Calu3 (cell line): Measurements from ENCODE around the gene NCKAP5. TPM values are rescaled to one million over a fixed set of nuclear protein-coding genes. Genes with fewer than 3 reads are reported as not detected.

Experiments used
- BruUV-seq: library from RNA; stranded (reverse); fragments of 400-500 nt; replicated peaks from 2 replicates; lab custom pipeline; 2021; lab: Mats Ljungman, UMichigan
- CTCF ChIA-PET: fragments of 300-600 bp; sonication (Branson Sonifier 250); formaldehyde crosslinking; loops from one replicate; lab custom pipeline; 2022; ENCODE audit warnings: antibody characterized with exemption; lab: Charles Lee
- DNase-seq: peaks from one replicate; pipeline ENCODE4 v3.0.0; 2022
- H3K27ac Mint-ChIP-seq: one replicate; pipeline ENCODE4 v1.8.0; 2022; ENCODE audit warnings: mixed read lengths; ENCODE audit not compliant: unreplicated experiment
- H3K27me3 Mint-ChIP-seq: one replicate; pipeline ENCODE4 v1.8.0; 2022; ENCODE audit warnings: mixed read lengths; ENCODE audit not compliant: unreplicated experiment
- H3K36me3 Mint-ChIP-seq: one replicate; pipeline ENCODE4 v1.8.0; 2022; ENCODE audit warnings: mild to moderate bottlenecking, moderate library complexity, mixed read lengths; ENCODE audit not compliant: insufficient read depth, unreplicated experiment
- H3K4me1 Mint-ChIP-seq: one replicate; pipeline ENCODE4 v1.8.0; 2022; ENCODE audit warnings: mild to moderate bottlenecking, low read depth, mixed read lengths; ENCODE audit not compliant: unreplicated experiment
- H3K4me3 Mint-ChIP-seq: one replicate; pipeline ENCODE4 v1.8.0; 2022; ENCODE audit warnings: mild to moderate bottlenecking, low read depth, moderate library complexity, mixed read lengths; ENCODE audit not compliant: unreplicated experiment
- H3K9me3 Mint-ChIP-seq: one replicate; pipeline ENCODE4 v1.8.0; 2022; ENCODE audit warnings: low read depth, mixed read lengths; ENCODE audit not compliant: unreplicated experiment
- intact Hi-C: fragments of 100-400 bp; cut with micrococcal nuclease; formaldehyde crosslinking; loops from one replicate; pipeline ENCODE4 v1.10.0; 2022; ENCODE audit not compliant: unreplicated experiment
- total RNA-seq: library from RNA; stranded (reverse); gene quantifications from 2 replicates; pipeline ENCODE4 v1.2.3, GENCODE V29; 2022
- TF ChIP-seq, protein P1 (sequence below): fragments of 200-600 bp; IDR thresholded peaks from one replicate; pipeline ENCODE4 v1.8.0; 2022; ENCODE audit warnings: antibody characterized with exemption; ENCODE audit not compliant: unreplicated experiment

Gene NCKAP5
- total RNA-seq, 1 experiment from 2014 or later = 2.2 TPM

GRCh38 chr2:133525090-133525489 is 43.2 kb downstream of the NCKAP5 start:
- no peaks in the 10 kb centered on the region for H3K27me3 Mint-ChIP-seq
- TF ChIP-seq, protein P1, sequence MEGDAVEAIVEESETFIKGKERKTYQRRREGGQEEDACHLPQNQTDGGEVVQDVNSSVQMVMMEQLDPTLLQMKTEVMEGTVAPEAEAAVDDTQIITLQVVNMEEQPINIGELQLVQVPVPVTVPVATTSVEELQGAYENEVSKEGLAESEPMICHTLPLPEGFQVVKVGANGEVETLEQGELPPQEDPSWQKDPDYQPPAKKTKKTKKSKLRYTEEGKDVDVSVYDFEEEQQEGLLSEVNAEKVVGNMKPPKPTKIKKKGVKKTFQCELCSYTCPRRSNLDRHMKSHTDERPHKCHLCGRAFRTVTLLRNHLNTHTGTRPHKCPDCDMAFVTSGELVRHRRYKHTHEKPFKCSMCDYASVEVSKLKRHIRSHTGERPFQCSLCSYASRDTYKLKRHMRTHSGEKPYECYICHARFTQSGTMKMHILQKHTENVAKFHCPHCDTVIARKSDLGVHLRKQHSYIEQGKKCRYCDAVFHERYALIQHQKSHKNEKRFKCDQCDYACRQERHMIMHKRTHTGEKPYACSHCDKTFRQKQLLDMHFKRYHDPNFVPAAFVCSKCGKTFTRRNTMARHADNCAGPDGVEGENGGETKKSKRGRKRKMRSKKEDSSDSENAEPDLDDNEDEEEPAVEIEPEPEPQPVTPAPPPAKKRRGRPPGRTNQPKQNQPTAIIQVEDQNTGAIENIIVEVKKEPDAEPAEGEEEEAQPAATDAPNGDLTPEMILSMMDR = no peak
- H3K4me1 Mint-ChIP-seq = no peaks in the 10 kb centered on the region
- BruUV-seq = no TSS peak
- CTCF ChIA-PET = no interaction called here
- no peaks in the 10 kb centered on the region for H3K36me3 Mint-ChIP-seq
- H3K4me3 Mint-ChIP-seq = no peak overlapping the region
- H3K27ac Mint-ChIP-seq = no peak overlapping the region
- no peak for DNase-seq
- no peaks in the 10 kb centered on the region for H3K9me3 Mint-ChIP-seq
- intact Hi-C loops = loop anchor here (5.0 kb wide), 1 partner anchor 257 kb away; no protein-coding TSS in a partner anchor

- no TSS peak for BruUV-seq
- Mint-ChIP-seq H3K4me3 (no peak overlapping the region), H3K27me3 (no peaks in the 10 kb centered on the region), H3K36me3 (no peaks in the 10 kb centered on the region), H3K27ac (no peak overlapping the region), H3K4me1 (no peaks in the 10 kb centered on the region), H3K9me3 (no peaks in the 10 kb centered on the region)
- no peak for DNase-seq
- intact Hi-C loops = no loop called here
- TF ChIP-seq, protein P1 = no peak
- CTCF ChIA-PET = no interaction called here
These were observed 44.9 kb downstream of the NCKAP5 start for GRCh38 chr2:133523406-133523805.

GRCh38 chr2:133522204-133522603 is 46.1 kb downstream of the NCKAP5 start:
- intact Hi-C loops = no loop called here
- H3K27ac Mint-ChIP-seq = no peak overlapping the region
- H3K27me3 Mint-ChIP-seq = no peaks in the 10 kb centered on the region
- H3K4me1 Mint-ChIP-seq = no peaks in the 10 kb centered on the region
- TF ChIP-seq, protein P1 = no peak
- H3K9me3 Mint-ChIP-seq = no peaks in the 10 kb centered on the region
- H3K36me3 Mint-ChIP-seq = no peaks in the 10 kb centered on the region
- CTCF ChIA-PET = no interaction called here
- BruUV-seq = no TSS peak
- H3K4me3 Mint-ChIP-seq = no peak overlapping the region
- no peak for DNase-seq

- H3K9me3 Mint-ChIP-seq = no peaks in the 10 kb centered on the region
- TF ChIP-seq, protein P1 = no peak
- CTCF ChIA-PET = no interaction called here
- DNase-seq = no peak
- no peak overlapping the region for H3K27ac Mint-ChIP-seq
- no peak overlapping the region for H3K4me3 Mint-ChIP-seq
- intact Hi-C loops = no loop called here
- H3K27me3 Mint-ChIP-seq = no peaks in the 10 kb centered on the region
- no peaks in the 10 kb centered on the region for H3K4me1 Mint-ChIP-seq
- no peaks in the 10 kb centered on the region for H3K36me3 Mint-ChIP-seq
- BruUV-seq = no TSS peak
These were observed 47.0 kb downstream of the NCKAP5 start for GRCh38 chr2:133521146-133521745.
